Cardiac muscle cell (in vitro differentiated cells and primary cell): ENCODE results near the gene SLC7A6. TPM values are rescaled to one million over a fixed set of nuclear protein-coding genes. Genes with fewer than 3 reads are reported as not detected.
"Not testable (repeated sequence)": the region's sequence is repeated elsewhere in the genome, so short reads cannot be mapped to it uniquely, and the experiment has no call there.

Source experiments
- DNase-seq, 2 donors: peaks; one replicate each; pipeline versions ENCODE4 v3.0.0 to v3.0.0-alpha.2; 2010 to 2017; ENCODE audit warnings: low read depth in 1 of 2, low spot score in 1 of 2
- H3K27ac ChIP-seq: fragments of 200-600 bp; sonication (generic); 2 replicates; pipeline ENCODE4 v1.5.1; 2016
- H3K27me3 ChIP-seq: fragments of 200-600 bp; sonication (generic); 2 replicates; pipeline ENCODE4 v1.6.0; 2016; ENCODE audit warnings: control low read depth
- H3K36me3 ChIP-seq: fragments of 200-600 bp; sonication (generic); 2 replicates; pipeline ENCODE4 v1.5.1; 2016; ENCODE audit warnings: control low read depth
- H3K4me1 ChIP-seq: fragments of 200-600 bp; sonication (generic); 2 replicates; pipeline ENCODE4 v1.8.1; 2017; ENCODE audit warnings: low read depth, mild to moderate bottlenecking, mixed run types
- H3K4me3 ChIP-seq: fragments of 200-600 bp; sonication (generic); 2 replicates; pipeline ENCODE4 v1.5.1; 2016; ENCODE audit warnings: mild to moderate bottlenecking
- H3K9me3 ChIP-seq: fragments of 200-600 bp; sonication (generic); 2 replicates; pipeline ENCODE4 v1.5.1; 2017; ENCODE audit warnings: low read depth, mild to moderate bottlenecking, control low read depth
- CTCF ChIP-seq: IDR thresholded peaks from 2 replicates; pipeline ENCODE4 v1.5.1; 2012; ENCODE audit warnings: low read depth, mild to moderate bottlenecking, low read length
- polyA plus RNA-seq: library from polyadenylated mRNA; unstranded; fragments of >200 nt; fragmentation: Nextera tagmentation; extraction: Ambion mirVana; gene quantifications from 2 replicates; pipeline ENCODE4 v1.2.1, GENCODE V29; 2016
- total RNA-seq: library from RNA; depleted of rRNA; stranded (reverse); fragments of >200 nt; gene quantifications from 2 replicates; pipeline ENCODE4 v1.2.3, GENCODE V29; 2016

SLC7A6 gene
- total and polyA plus RNA-seq, 2 experiments from 2014 or later, result 14.3 to 17.1 TPM

- Histone ChIP-seq H3K36me3 (no peaks in the 10 kb centered on the region), H3K4me1 (peaks cover 14% of the 10 kb centered on the region), H3K4me3 (no peak overlapping the region), H3K27me3 (no peaks in the 10 kb centered on the region), H3K27ac (no peak overlapping the region), H3K9me3 (no peaks in the 10 kb centered on the region)
- no peak for DNase-seq
- no peak for TF ChIP-seq CTCF
These were observed 21.4 kb downstream of the SLC7A6 start for GRCh38 chr16:68285683-68286082.

DNA sequence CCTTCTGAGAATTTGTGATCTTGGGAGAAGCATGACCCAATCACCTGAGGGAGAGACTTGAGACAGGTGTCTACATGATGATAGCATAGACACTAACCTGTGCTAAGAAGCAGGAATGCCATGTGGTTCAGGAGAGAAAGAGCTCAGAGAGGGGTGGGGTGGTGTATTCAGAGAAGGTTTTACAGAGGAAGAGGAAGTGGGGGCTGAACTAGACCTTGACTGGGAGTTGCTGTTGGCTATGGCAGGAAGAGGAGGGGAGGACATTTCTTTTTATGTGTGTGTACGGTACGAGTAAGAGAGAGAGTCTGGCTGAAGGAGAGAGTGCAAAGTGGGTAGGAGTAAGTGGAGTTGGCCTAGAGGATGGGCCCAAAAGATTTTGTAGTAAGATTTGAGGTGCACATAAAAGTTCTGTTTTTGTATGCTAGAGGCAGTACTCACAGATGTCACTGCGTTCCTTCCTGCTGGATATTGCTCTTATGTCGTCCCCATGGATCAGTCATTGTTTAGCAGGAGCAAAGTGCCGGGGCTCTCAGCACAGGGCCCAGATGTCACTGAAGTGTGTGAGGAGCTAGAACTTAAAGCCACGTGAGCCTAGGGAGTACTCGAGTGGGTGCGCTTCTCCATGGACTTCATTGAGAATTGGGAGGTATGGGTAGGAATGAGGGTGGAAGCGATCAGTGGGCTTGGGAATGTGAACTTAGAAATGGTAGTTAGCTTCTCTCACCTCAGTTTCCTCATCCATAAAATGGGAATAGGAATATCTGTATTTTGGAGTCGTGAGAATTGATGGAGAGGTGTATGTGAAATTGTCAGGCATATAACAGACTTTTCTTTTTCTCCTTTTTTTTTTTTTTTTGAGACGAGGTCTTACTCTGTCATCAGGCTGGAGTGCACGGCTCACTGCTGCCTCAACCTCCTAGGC is 22.1 kb downstream of the SLC7A6 start:
- TF ChIP-seq CTCF, result no peak
- Histone ChIP-seq H3K9me3 (no peaks in the 10 kb centered on the region), H3K4me3 (no peak overlapping the region), H3K27ac (no peak overlapping the region), H3K4me1 (peaks cover 14% of the 10 kb centered on the region), H3K27me3 (no peaks in the 10 kb centered on the region), H3K36me3 (no peaks in the 10 kb centered on the region)
- DNase-seq, result no peak

GRCh38 chr16:68287276-68288251 is 23.2 kb downstream of the SLC7A6 start:
- peaks cover 14% of the 10 kb centered on the region for H3K4me1 ChIP-seq
- TF ChIP-seq CTCF, result no peak
- no peak overlapping the region for H3K4me3 ChIP-seq
- no peak overlapping the region for H3K27ac ChIP-seq
- H3K27me3 ChIP-seq, result no peaks in the 10 kb centered on the region
- no peaks in the 10 kb centered on the region for H3K9me3 ChIP-seq
- H3K36me3 ChIP-seq, result no peaks in the 10 kb centered on the region
- DNase-seq, result peak in 1 of 2 donors; percentile 89

GRCh38 chr16:68288252-68288650 is 23.9 kb downstream of the SLC7A6 start:
- Histone ChIP-seq H3K27ac (no peak overlapping the region), H3K9me3 (no peaks in the 10 kb centered on the region), H3K27me3 (no peaks in the 10 kb centered on the region), H3K4me3 (no peak overlapping the region), H3K36me3 (no peaks in the 10 kb centered on the region), H3K4me1 (peaks cover 14% of the 10 kb centered on the region)
- DNase-seq, result no peak
- no peak for TF ChIP-seq CTCF

- not testable (repeated sequence) for H3K27me3 ChIP-seq, H3K27ac ChIP-seq, H3K9me3 ChIP-seq, H3K4me3 ChIP-seq, H3K4me1 ChIP-seq, H3K36me3 ChIP-seq, DNase-seq
These were observed 24.5 kb downstream of the SLC7A6 start for GRCh38 chr16:68288796-68289195.
